HuH-7.5 (cell line): ENCODE results near the gene IL7R.
"Not testable (repeated sequence)": the region's sequence is repeated elsewhere in the genome, so short reads cannot be mapped to it uniquely, and the experiment has no call there.

Experiments
- DNase-seq: peaks from one replicate; pipeline ENCODE4 v3.0.0; 2011; ENCODE audit warnings: low spot score

IL7R gene

GRCh38 chr5:35838370-35839042, 18.2 kb upstream of the IL7R start:
- DNase-seq: no peak

GRCh38 chr5:35842856-35843255, 13.8 kb upstream of the IL7R start:
- no peak for DNase-seq

DNA sequence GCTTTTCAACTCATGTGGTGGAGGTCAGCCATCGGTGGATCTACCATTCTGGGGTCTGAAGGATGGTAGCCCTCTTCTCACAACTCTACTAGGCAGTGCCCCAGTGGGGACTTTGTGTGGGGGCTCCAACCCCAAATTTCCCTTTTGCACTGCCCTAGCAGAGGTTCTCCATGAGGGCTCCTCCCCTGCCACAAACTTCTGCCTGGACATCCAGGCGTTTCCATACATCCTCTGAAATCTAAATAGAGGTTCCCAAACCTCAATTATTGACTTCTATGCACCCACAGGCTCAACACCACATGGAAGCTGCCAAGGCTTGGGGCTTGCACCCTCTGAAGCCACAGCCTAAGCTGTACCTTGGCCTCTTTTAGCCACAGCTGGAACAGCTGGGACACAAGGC, 11.2 kb upstream of the IL7R start:
- DNase-seq: not testable (repeated sequence)

GRCh38 chr5:35847491-35847890, 9.2 kb upstream of the IL7R start:
- no peak for DNase-seq

DNA sequence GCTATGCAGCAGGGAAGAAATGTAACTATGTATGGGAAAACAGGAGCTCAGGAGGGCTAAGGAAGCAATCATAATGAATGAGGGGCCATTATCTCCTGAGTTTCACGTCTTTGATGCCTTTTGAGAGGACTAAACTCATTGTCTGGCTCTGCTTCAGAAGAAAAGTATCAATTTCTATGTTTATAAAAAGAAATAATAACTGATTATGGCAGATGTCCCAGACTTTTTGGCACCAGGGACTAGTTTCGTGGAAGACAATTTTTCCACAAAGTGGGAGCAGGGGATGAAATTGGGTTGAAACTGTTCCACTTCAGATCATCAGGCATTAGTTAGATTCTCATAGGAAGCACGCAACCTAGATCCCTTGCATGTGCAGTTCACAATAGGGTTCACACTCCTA, 8.7 kb upstream of the IL7R start:
- DNase-seq: no peak

DNA sequence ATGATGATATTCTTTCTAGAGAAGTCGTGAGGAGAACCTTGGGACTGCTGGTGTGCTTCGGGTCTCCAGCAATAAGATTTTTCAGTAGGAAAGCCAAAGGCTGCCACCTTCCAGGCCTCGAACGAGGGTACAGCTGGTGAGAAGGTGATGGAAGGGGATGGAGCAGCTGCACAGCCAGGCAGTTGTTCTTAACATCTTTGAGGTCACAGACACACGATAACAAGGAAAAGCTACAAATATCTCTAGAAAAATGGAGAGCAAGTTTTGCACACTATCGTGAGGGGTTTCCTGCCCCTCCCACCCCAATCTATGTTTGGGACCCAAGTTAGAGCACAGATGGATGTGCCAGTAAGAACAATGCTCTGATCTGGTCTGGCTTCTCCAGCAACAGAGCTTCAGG, 6.8 kb upstream of the IL7R start:
- DNase-seq: no peak

GRCh38 chr5:35850967-35851680, 5.6 kb upstream of the IL7R start:
- no peak for DNase-seq

DNA sequence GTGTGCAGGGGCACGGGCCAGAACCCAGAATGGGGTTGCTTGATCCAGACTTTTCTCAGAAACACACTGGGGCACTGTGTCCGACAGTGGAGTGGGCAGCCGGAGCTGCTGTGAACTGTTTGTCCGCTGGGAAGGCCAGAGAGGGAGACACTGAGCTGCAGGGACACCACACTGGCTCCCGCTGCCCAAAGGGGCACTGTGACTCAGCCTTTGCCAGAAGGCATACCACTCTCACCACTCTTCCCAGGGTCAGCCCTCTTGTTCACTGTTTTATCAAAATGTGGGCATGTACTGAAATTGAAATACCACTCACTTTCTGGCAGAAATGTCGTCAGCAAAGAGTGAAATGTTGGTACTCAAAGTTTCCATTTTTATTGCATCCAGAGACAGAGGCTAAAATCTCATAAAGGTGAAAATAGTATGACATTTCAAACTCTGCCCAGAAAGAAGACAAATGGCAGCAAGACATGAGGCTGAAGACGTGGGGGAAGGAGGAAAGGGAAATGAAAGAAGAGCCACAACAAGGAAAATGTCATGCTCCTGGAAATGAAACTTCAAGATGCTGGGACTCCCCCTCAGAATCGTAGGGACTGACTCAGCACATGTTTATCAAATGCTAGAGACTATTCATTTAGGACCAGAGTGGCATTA, 4.5 kb upstream of the IL7R start:
- no peak for DNase-seq

DNA sequence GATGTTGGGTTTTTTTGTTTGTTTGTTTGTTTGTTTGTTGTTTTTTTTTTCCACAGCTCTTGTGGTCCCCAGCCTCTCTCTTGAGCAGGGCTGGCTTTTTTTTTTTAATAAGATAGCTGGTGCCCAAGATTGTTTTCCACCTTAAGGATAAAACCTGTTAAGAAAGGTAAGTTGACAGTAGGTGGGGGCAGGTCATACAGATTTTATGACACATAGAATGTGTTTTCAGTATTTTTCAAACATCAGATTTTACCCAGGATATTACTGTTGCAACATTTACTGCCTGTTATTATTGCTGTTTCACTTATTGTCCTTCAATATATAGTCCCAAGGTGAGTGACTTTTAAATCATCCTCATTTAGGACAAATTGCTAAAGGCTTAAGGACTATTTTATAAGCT, 3.9 kb upstream of the IL7R start:
- no peak for DNase-seq

GRCh38 chr5:35853631-35854030, 3.1 kb upstream of the IL7R start:
- no peak for DNase-seq

- no peak for DNase-seq
These were observed 2.4 kb upstream of the IL7R start for GRCh38 chr5:35854248-35854647.

DNA sequence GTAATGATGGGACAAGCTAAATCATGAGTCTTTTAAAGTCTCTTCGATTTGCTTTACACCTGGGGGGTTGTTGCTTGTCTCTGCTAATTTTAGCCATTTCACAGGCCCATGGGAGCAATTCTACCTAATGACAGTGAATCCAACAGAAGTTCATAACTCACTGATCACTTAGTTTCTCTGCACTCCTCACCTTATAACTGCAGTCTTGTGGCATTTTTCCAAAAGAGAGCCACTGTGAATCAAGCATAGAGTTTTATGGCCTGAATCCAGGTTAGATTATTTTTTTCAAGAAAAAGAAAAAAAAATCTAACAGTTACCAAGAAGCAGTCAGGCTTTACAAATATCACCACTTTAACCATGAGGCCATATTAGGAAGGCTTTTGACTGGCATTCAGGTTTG, 1.5 kb upstream of the IL7R start:
- no peak for DNase-seq

GRCh38 chr5:35856186-35856764, 416 bp upstream of the IL7R start:
- DNase-seq: not testable (repeated sequence)

DNA sequence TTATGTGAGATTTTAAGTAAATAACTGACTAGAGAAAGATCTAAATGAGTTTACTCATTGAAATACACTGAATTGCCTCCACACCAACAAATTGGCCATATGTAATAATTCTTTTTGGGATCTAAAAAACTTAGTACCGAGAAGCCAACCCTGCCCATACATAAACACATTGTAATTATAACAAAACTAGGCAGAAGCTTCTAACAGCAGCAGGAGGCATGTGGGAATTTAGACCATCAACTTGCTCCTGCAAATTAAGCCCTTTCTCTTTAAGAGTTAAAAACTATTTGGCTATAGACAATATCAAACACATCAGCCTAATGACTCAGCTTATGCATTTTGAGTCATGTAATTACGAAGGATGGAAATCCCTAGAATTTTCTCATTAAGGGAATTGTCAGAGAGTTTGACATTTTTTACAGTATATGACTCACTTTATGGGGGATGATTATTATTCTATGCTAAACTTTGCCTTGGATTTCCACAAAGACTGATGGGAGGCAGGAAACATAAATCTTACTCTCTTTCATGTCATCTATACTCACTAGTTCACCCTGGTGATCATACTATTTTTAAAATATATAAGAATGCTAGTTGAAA, 1.0 kb downstream of the IL7R start:
- no peak for DNase-seq

GRCh38 chr5:35859101-35859661, 2.5 kb downstream of the IL7R start:
- no peak for DNase-seq

- no peak for DNase-seq
These were observed 4.0 kb downstream of the IL7R start for GRCh38 chr5:35860686-35861085.

DNA sequence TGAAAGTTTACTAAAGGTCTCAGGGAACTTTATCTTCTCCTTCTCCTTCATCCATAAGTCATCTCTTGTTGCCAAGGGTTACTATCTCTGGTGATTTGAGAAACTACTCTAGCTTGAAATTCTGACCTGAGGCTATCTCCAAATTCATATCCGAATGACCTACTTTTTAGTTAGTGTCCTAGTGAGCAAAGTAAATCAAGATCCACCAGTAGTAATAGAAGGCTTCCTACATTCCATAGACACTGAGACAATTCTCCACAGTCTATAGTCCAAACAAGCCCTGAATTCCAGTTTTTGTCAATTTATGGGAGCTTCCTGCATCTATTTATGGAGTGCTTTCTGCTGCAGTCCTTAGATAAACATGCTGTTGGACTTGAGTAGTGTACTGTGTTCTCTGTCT, 5.0 kb downstream of the IL7R start:
- DNase-seq: no peak

- no peak for DNase-seq
These were observed 5.4 kb downstream of the IL7R start for GRCh38 chr5:35862126-35862525.

DNA sequence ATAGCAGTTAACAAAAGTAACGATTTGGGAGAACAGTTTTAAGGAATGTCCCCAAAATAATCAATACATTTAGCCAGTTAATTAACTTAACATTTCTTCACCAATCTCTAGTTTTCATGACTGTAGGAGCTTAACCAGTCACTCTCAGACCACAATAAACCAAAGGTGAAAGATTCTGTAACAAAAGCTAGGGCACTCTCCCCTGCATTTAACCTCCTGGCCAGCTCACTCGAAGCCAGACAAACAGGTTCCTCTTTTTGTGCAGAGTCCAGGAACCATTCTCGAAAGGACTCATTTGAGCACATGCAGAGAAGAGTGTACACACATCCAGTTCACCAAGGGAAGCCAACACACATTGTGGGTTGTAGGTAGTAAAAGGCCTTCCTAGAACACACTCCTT, 6.5 kb downstream of the IL7R start:
- no peak for DNase-seq

DNA sequence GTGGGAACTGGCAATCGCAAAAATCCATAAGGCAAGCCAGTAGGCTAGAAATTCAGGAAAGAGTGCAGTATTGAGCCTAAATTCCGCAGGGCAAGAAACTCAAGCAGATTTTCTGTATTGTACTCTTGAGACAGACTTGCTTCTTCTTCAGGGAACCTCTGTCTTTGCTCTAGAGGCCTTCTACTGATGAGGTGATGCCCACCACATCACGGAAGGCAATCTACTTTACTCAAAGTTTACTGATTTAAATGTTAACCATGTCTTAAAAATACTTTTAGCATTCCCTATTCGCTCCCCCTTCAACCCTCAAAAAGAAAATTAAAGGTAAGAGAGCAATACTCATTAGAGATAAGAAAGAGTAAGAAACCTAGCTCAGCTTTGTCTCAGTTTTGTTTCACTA, 11.3 kb downstream of the IL7R start:
- DNase-seq: no peak

GRCh38 chr5:35869685-35870277, 13.1 kb downstream of the IL7R start:
- DNase-seq: no peak

DNA sequence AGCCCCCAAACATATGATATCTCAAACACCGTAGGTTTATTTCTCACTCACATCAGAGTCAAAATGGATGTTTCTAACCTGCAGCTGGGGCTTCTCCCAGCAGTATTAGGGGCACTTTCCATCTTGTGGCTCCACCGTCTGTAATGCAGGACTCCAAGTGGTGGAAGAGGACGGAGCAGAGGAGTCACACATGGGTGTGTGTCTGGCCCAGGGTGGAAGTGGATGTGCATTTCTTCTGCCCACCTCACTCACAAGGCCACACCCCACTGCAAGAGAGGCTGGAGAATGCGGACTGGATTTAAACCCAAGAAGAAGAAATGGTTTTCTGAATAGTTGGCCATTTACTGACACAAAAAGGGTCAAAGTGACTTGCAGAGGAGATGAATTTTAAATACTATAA, 13.9 kb downstream of the IL7R start:
- no peak for DNase-seq
